HG02840 (cell line): ENCODE results near the gene WEE1.
A peak's percentile ranks its signal among the peaks of the same experiment; 100 is the strongest.
"Not testable (repeated sequence)": the region's sequence is repeated elsewhere in the genome, so short reads cannot be mapped to it uniquely, and the experiment has no call there.

Source experiments
- ATAC-seq: cut with Tn5 transposase; IDR thresholded peaks from one replicate; pipeline ENCODE4 v1.9.1; 2021; ENCODE audit warnings: mild to moderate bottlenecking, moderate library complexity, moderate number of reproducible peaks; ENCODE audit not compliant: unreplicated experiment, low FRiP score

Gene WEE1

GRCh38 chr11:9573052-9573774 is at the start of gene WEE1:
TSS of gene WEE1 (plus strand) at chr11:9573670. CDS start at chr11:9573934, 264 bp downstream.
- ATAC-seq, result peak; percentile 80

DNA sequence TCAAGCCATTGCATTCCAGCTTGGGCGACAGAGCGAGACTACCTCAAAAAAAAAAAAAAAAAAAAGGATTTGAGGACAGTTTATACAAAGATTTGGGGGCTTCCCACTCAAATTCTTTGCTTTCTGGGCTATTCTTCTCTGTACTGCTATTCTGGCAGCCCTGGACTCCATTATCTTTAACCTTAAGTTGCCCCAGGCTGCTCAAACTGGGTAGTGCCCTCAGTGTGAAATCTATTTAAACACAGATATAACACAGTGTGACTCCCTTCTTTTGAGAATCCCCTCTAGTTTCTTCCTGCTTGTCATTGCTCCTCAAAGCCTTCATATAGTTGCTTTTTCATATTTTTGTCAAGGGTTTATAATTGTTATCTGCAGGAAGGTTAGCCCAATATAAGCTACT is 49.5 kb upstream of the WEE1 start:
- no peak for ATAC-seq

DNA sequence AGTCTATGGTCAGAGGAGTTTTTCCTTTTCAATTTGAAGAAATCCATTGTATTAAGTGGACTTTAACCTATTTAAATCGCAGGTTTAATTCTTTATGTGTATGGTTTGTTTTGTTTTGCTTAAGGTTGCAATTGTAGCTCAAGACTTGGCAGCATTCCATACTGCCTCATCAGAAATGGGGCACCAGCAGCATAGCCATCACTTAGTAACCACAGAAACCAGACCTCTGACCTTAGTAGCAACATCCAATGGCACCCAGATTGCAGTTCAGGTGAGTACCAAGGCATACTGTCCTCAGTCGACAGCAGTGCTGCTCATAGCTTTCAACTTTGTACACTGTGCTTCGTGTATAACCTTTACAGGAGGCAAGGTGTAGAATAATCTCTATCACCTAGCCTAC is 48.4 kb upstream of the WEE1 start:
- no peak for ATAC-seq

- ATAC-seq, result no peak
Observed at GRCh38 chr11:9527481-9528135, 45.9 kb upstream of the WEE1 start.

DNA sequence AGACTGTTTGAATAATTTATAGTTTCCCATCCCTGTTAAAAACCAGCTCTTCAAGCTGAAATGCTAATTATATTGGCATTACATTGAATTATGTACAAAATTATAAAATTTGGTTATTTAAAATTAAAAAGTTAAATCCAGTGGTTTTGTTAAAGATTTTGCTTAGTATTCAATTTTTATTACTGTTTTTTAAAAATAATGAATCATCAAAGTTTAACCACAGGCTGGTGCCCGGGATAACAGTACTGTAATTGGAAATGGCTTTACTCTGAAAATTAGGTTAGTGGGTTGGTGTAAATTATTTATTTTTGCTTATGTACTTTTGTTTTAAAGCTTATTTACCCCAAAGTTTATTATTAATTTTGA is 45.4 kb upstream of the WEE1 start:
- no peak for ATAC-seq

DNA sequence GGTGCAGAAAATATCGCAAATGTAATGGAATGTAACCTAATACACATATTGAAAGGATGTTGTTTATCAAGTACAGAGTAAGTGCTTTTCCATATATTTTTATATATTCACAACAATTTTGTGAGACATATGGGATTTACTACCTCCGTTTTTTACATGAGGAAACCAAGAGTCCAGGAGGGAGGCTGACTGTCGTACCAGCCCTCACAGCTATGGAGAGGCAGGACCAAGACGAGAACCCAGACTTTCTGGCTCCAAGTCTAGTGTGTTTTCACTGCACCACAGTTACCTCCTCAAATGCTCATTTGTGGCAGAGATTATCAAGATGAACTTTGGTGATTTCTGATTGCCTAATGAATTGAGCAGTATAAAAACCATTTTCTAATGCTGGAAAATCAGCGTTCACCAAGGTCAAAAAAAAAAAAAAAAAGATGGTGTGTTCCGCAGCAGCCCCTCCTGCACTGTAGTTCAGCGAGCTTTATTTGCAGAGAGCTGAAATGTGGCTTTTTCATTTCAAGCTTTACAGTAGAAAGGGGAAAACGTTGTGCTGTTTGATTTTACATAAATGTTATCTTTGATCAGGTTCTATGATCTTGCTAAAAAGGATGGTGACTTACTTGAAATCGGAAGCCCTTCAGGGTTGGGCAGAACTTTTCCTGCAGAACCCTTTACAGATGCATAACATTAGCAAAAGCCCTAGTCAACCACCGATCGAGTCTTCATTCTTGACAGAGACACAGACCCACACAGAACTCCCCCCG is 44.7 kb upstream of the WEE1 start:
- no peak for ATAC-seq

DNA sequence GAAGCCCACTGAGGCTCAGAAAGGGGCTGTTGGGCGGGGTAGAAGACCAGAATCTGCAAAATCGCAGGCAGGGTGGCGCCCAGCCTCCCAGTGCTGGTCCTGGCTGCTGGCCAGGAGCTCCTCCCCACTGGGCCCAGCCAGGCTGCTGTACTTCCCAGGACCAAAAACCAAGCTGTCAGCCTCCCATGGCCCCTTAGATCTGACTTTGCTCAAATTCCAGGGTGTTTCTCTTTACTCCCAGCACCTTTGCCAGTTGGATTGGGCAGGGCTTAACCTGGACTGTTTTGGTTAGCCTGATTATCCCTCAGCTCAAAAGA is 44.2 kb upstream of the WEE1 start:
- no peak for ATAC-seq

DNA sequence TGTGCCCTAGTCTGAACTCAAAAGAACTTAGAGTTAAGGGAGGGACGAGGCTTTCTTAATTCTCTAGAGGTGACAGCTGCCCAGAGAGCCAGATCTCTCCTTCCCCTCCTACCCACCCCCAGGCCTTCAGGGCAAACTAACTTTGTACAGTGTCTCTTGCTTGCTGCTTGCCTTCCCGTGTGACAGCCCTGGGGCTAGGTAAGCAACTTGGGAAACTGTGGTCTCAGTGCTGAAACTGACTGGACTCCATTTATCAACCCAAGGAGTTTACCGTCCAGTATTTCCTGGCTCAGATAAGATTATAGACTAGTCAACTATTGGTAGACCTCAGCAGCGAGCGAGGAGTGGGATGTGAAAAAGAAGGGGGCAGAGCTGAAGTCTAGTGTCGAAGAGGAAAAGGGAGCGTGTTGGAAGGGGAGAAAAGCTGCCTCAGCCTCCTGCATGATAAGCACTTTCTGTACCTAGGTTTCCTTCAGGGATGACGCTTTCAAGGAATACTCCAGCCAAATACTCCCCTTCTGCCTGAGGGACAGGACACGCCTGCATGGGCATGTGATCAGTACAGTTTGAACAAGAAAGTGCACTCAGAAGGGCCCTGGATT is 43.3 kb upstream of the WEE1 start:
- ATAC-seq, result no peak

- no peak for ATAC-seq
Observed at GRCh38 chr11:9530901-9531625, 42.4 kb upstream of the WEE1 start.

DNA sequence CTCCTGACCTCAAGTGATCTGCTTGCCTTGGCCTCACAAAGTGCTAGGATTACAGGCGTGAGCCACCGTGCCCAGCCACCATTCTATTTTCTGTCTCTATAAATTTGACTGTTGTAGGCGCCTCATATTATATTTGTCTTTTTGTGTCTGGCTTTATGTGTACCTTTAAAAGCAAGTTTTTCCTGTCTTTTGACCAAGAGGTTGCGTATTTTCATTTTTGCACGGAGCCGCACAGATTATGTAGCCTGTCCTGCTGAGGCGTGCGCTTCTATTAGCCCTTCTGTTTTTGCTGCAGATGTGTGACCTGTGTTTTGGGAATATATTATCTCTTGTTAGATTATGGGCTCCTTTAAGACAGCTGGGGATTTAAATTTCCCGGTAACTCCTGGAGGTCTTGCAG is 40.4 kb upstream of the WEE1 start:
- no peak for ATAC-seq

GRCh38 chr11:9533736-9534473 is 39.6 kb upstream of the WEE1 start:
- no peak for ATAC-seq

- ATAC-seq, result no peak
Observed at GRCh38 chr11:9535189-9535781, 38.2 kb upstream of the WEE1 start.

- no peak for ATAC-seq
Observed at GRCh38 chr11:9538548-9538947, 34.9 kb upstream of the WEE1 start.

GRCh38 chr11:9549216-9549615 is 24.3 kb upstream of the WEE1 start:
- not testable (repeated sequence) for ATAC-seq

DNA sequence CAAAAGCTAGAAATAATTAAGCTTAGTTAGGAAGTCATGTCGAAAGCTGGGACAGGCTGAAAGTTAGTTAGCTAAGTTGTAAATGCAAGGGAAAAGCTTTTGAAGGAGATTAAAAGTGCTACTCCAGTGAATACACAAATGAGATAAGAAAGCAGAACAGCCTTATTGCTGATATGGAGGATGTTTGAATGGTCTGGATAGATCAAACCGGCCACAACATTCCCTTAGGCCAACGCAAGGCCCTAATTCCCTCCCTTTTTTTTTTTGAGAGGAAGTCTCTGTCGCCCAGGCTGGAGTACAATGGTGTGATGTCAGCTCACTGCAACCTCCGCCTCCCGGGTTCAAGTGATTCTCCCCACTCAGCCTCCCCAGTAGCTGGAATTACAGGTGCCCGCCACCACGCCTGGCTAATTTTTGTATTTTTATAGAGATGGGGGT is 23.3 kb upstream of the WEE1 start:
- ATAC-seq, result no peak

DNA sequence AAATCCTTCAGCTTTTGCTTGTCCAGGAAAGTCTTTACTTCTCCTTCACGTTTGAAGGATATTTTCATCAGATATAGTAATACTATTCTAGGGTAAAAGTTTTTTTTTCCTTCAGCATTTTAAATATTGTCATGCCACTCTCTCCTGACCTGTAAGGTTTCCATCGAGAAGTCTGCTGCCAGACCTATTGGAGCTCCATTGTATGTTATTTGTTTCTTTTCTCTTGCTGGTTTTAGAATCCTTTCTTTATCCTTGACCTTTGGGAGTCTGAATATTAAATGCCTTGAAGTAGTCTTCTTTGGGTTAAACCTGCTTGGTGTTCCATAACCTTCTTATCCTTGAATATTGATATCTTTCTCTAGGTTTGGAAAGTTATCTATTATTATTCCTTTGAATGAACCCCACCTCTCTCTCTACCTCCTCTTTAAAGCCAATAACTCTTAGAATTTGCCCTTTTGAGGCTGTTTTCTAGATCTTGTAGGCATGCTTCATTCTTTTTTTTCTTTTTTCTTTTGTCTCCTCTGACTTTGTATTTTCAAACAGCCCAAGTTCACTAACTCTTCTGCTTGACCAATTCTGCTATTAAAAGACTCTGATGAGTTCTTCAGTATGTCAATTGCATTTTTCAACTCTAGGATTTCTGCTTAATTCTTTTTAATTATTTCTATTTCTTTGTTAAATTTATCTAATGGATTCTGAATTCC is 12.0 kb upstream of the WEE1 start:
- ATAC-seq, result no peak

GRCh38 chr11:9562716-9563115 is 10.8 kb upstream of the WEE1 start:
- ATAC-seq, result no peak

- no peak for ATAC-seq
Observed at GRCh38 chr11:9563196-9563730, 10.2 kb upstream of the WEE1 start.
